G401 (cell line): ENCODE results near the gene MAN1B1. TPM values are rescaled to one million over a fixed set of nuclear protein-coding genes. Genes with fewer than 3 reads are reported as not detected.
A peak's percentile ranks its signal among the peaks of the same experiment; 100 is the strongest.

Source experiments
- DNase-seq: peaks from one replicate; pipeline ENCODE4 v3.0.0-alpha.2; 2015; ENCODE audit warnings: low spot score
- in situ Hi-C: cut with HindIII; loops from 2 replicates; pipeline ENCODE4 v1.10.0; 2016; ENCODE audit warnings: low sequenced_read_pairs, mixed read lengths
- total RNA-seq: library from RNA; depleted of rRNA; stranded (reverse); fragments of >200 nt; shearing (Covaris generic); gene quantifications from 2 replicates; pipeline ENCODE4 v1.2.3, GENCODE V29; 2014

The MAN1B1 gene
- total RNA-seq, 1 experiment from 2014 or later: 73.9 TPM

DNA sequence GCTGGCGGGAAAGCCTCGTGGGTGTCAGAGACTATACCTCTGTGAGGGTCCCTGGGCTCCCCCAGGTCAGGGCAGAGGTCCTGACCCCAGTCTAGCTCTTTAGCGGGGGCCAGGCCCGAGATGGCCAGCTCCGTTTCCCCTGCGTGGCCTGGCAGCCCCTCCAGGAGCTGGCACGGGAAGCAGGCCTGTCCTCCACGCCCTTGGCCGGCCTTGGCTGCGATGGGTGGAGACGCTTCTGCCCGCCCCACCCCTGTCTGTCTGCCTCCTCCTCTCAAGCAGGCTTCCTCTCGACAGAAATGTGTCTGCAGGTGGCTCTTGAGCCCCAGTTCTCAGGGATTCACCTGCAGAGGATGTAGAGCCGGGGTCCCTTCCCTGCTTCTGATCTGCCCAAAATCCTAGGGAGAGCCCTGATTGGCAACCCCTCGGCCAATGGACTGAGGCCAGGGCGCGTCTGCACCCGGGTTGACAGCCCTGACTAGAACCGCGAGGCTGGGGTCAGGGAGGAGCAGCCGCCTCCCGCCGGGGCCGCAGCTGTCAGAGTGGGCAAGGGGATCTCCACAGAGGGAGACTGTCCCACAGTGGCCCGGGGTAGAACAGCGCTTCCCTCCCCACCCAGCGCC is 49.6 kb downstream of the MAN1B1 start:
- in situ Hi-C loops: no loop called here
- DNase-seq: peak; percentile 63

DNA sequence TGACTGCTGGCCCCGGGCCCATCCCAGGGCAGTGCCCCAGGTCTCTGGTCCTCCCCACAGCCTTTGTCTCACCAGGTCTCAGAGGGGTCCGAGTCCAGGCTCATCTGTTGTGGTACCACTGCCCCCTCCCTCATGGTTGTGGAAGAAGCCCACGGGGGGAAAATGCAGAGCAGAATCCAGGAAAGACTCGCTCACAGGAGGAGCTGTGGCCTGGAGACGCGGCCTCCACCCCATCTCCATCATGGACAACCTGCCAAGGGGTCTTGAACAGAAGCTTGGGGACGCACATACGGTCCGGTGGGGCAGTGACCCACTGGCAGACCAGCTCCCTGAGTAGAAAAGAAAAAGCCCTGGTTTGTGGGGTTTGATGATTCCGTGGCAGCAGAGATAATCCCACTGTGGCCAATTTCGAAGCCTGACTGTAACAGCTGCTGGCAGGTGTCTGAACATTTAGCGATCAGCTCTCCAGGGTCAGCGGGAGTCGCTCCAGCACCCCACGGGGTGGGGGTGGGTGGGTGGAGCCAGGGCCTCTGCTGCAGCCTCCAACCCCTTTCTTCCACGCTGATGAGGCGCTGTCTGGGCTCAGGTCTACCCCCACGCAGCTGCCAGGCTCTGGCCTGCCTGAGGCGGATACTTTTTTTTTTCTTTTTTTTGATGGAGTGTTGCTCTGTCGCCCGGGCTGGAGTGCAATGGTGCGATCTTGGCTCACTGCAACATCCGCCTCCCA is 50.3 kb downstream of the MAN1B1 start:
- DNase-seq: no peak
- in situ Hi-C loops: no loop called here

DNA sequence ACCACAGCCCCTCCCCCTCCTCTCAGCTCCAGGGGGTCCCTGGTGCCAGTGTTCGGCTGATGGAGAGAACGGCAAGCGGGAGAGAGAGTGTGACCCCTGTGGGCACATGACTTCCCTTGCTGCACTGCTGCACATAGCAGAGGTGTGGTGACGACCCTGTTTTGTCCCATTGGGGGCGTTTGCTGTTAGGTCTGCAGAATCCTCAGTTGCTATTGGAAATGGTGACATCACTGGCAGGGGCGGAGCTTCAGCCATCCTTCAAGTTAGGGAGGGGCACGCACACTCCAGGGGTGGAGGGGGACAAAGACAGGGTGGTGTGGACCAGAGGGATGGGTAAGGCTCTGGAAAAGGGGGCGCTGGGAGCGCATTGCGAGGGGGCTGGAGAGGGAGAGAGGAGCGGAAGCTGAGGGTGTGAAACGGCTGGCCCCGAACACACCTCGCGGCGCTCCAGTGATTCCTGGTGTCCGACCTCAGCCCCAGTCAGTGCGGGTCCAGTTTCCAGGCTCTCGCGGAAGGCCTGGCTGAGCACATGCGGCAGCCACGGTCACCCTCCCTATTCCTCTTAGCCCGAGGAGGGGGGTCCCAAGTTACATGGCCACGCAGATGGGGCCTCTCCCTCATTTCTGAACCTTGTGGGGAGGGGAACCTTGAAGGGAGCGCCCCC is 51.4 kb downstream of the MAN1B1 start:
- in situ Hi-C loops: no loop called here
- peak; percentile 91 for DNase-seq

DNA sequence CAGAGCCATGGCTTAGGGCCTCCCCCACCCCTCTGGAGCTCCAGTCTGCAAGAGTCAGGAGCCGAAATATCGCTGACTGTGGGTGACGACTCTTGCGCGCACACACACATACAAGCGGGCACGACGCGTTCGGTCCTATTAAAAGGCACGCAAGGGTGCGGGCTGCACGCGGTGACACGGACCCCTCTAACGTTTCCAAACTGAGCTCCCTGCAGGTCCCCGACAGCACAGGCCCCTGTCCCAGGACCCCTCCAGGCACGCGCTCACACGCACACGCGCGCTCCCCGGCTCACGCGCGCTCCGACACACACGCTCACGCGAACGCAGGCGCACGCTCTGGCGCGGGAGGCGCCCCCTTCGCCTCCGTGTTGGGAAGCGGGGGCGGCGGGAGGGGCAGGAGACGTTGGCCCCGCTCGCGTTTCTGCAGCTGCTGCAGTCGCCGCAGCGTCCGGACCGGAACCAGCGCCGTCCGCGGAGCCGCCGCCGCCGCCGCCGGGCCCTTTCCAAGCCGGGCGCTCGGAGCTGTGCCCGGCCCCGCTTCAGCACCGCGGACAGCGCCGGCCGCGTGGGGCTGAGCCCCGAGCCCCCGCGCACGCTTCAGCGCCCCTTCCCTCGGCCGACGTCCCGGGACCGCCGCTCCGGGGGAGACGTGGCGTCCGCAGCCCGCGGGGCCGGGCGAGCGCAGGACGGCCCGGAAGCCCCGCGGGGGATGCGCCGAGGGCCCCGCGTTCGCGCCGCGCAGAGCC is 52.1 kb downstream of the MAN1B1 start, which contains the start of gene GRIN1:
Gene GRIN1, plus strand, starts transcription at position 433 of the 746 bp plus-strand sequence. CDS start 333 bp downstream, outside the sequence.
- DNase-seq: peak; percentile 69
- in situ Hi-C loops: no loop called here

DNA sequence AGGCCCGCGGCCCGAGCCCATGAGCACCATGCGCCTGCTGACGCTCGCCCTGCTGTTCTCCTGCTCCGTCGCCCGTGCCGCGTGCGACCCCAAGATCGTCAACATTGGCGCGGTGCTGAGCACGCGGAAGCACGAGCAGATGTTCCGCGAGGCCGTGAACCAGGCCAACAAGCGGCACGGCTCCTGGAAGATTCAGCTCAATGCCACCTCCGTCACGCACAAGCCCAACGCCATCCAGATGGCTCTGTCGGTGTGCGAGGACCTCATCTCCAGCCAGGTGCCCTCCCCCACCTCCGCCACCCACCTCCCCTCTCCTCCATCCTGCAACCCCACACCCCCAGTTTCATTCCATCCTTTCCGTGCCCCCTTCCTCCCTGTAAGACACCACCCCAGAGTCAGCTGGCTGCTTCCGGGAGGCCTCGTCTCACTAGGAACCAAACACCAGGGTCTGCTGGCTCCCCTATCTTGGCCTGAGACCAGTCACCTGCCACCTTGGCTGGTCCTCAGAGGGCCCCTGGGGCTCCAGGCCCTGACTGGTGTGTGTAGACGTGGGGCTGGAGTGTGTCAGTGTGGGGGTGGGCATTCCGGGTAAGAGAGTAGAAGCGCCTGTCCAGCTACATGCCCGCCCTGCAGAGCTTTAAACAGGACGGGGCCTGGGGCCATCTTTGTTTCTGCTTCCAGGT is 52.8 kb downstream of the MAN1B1 start:
- peak; percentile 42 for DNase-seq
- in situ Hi-C loops: no loop called here

DNA sequence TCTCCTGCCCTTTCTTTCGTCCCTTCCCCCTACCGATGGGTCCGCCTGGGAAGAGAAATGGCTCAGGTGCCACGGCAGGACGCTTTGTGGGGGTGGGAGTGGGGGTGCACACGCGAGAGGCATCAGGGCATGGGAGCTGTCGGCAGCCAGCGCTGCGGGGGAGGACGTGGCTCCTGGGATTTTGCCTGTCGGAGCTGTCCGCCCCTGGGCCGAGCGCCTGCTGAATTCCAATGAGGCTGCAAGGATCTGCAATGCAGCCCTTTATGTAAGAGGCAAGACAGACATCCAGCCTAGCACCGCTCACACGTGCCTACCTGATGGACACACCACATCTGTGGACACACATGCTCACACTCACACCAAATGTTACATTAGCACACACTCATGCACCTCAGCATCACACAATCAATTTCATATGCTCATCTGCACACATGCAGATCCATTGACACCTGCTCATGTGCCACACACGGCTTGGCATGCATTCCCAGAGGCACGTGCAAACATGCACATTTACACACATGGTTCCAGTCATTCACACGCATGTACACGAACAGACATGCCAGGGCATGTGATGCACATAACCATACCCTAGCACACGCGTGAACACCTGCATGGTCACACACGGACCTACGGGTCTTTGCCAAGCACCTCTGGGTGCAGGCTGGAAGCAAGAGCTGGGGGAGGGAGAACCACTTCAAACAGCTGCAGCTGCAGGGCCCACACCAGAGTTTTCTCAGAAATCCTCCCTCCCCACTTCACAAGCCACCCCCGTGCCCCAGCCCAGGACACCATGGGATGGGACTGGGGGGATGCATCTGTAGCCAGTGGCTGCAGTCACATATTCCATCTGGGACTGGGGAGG is 53.6 kb downstream of the MAN1B1 start:
- in situ Hi-C loops: no loop called here

DNA sequence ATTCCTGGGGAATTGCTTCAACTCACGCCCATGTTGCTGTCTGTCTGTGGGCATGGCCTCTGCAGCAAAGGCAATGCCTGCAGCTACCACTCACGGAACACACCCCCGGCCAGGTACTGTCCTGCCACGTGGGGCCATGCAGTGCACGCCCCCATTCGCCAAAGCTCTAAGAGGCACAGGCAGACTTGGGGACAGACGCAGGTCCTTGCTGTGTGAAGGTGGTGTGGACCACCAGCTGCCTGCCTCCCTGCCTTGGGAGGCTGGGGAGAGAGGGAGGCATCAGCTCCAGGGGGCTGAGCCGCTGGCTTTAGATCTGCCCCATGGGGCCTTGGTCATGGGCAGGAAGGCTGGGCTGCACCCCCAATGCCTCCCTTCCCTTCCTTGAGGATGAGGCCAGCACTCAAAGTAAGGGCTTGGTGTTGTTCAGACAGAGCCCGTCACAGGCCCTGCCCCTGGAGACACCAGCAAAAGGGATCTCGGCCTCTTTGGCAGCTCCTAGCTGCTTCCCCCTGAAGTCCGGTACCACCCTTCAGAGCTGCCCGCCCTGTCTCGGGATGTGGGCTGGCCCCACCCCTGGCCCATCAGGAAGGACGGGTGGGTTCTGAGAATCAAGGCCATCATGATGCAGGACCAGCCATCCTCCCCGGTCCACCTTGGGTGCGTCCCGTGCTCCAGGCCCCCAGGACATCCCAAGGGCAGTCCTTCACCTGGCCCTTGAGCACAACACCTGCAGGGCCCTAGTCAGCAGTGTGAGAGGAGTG is 54.4 kb downstream of the MAN1B1 start:
- in situ Hi-C loops: no loop called here

More for the DNA sequence above, 53.6 kb downstream of the MAN1B1 start:
- DNase-seq: peak; percentile 51

DNA sequence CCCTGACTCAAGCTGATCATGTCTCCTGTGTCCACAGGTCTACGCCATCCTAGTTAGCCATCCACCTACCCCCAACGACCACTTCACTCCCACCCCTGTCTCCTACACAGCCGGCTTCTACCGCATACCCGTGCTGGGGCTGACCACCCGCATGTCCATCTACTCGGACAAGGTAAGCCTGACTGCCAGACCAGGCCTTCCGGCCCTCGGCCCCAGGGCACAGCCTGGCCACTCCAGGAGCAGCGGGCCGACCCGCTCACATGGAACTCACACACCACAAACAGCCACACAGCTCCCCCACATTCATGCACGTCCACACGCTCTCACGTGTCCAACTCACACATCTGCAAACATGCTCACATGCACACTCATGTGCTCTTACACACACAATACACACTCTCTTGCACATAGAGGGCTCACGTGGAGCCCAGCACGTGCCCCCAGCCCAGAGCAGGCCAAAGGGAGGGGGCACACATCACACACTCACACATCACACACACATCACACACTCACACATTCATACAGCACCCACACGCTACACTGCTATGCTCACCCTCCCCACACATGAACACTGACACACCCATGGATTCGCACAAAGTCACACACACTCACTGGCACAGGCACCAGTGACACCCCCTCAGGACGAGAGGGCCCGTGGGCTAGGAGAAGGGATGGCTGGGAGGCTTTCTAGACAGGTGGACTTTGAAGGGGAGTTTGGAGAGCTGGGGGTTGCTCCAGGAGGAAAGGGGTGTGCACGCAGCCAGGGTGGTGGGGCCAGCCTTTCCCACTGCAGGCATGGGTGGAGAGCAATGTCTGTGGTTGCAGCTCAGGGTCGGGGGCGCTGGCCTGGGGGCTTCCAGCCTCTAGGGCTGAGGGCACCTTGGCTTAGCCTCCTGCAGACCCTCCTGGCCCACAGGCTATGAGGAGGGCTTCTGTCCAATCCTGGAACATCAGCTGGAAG is 55.5 kb downstream of the MAN1B1 start:
- no peak for DNase-seq
- in situ Hi-C loops: no loop called here

More for the DNA sequence above, 54.4 kb downstream of the MAN1B1 start:
- no peak for DNase-seq

DNA sequence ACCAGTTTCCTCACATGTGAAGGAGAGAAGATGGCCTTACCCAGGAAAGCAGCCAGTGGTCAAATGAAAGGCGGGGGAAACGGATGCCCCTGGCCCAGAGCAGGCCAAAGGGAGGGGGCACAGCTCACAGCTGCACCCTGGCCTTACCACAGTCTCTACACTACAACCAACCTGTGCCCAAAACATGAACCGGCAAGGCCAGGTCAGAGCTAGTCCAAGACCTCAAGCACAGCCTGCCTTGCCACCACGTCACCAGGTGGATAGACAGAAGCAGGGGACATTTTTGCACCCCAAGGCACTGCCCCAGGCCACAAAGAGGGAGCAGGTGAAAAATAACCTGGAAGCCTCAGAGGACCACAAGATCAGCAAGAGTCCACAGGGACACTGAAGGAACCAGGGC is 56.7 kb downstream of the MAN1B1 start:
- in situ Hi-C loops: no loop called here
- DNase-seq: no peak

DNA sequence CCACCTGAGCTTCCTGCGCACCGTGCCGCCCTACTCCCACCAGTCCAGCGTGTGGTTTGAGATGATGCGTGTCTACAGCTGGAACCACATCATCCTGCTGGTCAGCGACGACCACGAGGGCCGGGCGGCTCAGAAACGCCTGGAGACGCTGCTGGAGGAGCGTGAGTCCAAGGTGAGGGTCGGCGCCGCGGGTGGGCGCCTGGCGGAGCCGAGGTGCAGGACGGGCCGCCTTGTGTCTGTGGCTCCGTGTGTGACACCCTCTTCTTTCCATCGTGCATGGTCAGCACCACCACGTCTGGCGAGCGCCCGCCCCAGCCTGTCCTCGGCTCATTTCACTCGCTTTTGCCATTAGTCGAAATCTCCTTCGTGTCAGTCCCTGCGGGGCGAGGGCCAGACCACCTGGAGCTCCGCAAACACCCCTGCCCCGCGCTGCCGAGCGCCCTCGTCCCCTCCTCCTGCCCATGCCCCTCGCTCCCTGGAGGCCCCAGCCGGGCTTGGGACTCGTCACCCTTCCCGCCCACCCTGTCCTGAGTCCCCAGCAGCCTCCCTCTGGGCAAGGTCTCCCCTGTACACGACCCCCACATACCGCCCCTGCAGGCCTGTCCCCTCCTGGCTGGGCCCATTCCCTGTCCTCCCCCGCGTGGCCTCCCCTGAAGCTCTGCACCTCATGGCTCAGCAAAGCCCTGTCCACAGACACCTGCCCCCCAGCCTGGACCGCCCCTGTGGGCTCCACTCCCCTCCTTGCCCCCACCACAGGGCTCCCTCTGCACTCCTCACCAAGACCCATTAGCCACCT is 59.1 kb downstream of the MAN1B1 start:
- DNase-seq: no peak
- in situ Hi-C loops: no loop called here

DNA sequence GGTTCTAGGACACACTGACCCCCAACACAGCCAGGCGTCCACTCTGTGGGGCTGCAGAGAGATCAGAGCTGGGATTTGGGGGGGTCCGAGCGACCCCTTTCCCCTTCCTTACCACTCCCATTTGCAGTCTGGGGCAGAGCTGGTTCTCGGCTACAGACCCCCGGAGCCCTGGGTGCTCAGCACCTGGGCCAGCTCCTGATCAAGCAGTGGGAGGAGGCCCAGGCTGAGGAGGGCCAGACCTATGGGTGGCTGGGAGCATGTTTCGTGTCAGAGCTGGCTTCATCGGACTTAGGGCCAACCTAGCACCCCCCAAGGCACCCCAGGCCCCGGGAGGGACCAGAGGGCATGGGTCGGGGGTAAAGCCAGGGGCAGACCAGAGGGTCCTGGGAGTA is 59.7 kb downstream of the MAN1B1 start:
- DNase-seq: no peak
- in situ Hi-C loops: no loop called here

DNA sequence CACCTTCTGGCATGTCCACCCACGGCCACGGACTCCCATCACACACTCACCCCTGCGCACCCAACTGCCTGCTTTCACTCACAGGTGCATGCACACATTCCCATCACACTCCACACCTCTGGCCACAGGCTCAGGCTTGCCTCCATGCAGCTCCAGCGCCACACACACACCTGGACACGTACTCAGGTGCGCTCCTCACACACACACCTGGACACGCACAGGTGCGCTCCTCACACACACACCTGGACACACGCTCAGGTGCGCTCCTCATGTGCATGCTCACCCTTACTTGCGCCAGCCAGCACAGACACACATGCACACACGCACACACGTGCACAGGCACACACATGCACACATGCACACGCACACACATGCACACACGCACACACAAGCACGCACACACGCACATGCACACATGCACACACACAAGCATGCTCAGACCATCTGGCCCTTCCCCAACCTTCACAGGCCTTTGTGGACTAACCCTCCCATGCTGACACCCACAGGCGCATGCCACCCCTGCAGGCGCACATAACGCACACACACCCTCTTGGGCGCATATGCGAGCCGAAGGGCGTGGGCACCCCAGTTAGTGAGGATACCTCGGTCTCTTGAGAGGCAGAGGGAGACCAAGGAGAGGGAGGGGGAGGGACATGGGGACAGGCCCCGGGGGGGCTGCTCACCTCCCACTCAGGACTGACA is 60.5 kb downstream of the MAN1B1 start:
- no peak for DNase-seq
- in situ Hi-C loops: no loop called here

DNA sequence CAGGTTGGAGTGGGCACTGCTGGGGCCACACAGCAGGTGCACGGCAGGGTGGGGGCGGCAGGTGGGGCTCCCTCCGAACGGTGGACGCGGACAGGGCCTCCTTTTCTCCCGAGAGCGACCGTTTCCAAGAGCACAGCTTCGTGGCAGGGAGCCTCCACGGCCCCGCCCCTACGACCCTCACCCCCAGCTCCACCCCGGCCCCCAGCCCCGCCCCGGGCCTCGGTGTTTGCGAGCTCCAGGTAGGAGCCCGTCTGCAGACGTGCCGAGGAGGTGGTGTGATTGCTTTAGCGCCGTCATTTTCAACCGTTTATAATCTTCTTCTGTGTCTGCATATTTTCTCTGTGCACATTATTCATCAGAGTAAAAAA is 61.0 kb downstream of the MAN1B1 start:
- DNase-seq: no peak
- in situ Hi-C loops: no loop called here

DNA sequence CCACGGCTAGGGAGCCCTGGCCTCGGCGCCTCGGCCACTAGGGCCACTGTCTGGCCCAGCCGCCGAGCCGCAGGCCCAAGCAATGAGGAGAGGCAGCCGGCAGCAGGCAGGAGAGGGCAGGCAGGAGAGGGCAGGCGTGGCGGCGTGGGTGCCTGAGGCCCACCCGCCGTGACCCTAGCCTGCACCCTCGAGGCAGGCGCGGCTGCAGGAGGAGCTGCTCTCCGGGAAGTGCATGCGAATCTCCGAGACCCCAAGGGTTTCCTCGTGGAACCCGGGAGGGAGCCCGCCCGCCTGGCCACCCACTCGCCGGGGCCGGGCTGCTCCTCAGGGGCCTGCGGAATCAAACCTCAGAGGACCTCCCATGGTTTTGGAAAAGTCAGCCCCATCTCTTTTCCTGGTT is 61.5 kb downstream of the MAN1B1 start:
- DNase-seq: no peak
- in situ Hi-C loops: no loop called here

DNA sequence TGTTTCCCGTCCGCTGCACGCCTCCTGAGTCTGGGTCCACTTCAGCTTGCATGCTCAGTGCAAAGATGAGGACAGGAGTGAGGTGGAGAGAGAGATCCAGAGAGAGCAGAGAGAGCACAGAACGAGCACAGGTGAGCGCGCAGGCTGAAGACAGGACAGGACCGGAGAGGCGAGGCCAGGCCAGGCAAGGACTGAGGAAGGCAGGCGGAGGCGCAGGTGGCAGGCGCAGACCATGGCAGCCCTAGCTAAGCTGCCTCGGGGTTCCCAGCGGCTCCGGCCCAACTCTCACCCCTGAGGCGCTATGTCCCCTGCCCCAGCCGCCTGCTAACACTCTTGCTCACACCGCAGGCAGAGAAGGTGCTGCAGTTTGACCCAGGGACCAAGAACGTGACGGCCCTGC is 61.9 kb downstream of the MAN1B1 start:
- no peak for DNase-seq
- in situ Hi-C loops: no loop called here
